GM19025 (cell line): Measurements from ENCODE around the gene SH3BP1.
"Not testable (repeated sequence)": the region's sequence is repeated elsewhere in the genome, so short reads cannot be mapped to it uniquely, and the experiment has no call there.

Experiments used
- ATAC-seq: cut with Tn5 transposase; IDR thresholded peaks from one replicate; pipeline ENCODE4 v1.9.1; 2021; ENCODE audit warnings: mild to moderate bottlenecking, low read depth, moderate library complexity; ENCODE audit not compliant: unreplicated experiment

SH3BP1 gene

DNA sequence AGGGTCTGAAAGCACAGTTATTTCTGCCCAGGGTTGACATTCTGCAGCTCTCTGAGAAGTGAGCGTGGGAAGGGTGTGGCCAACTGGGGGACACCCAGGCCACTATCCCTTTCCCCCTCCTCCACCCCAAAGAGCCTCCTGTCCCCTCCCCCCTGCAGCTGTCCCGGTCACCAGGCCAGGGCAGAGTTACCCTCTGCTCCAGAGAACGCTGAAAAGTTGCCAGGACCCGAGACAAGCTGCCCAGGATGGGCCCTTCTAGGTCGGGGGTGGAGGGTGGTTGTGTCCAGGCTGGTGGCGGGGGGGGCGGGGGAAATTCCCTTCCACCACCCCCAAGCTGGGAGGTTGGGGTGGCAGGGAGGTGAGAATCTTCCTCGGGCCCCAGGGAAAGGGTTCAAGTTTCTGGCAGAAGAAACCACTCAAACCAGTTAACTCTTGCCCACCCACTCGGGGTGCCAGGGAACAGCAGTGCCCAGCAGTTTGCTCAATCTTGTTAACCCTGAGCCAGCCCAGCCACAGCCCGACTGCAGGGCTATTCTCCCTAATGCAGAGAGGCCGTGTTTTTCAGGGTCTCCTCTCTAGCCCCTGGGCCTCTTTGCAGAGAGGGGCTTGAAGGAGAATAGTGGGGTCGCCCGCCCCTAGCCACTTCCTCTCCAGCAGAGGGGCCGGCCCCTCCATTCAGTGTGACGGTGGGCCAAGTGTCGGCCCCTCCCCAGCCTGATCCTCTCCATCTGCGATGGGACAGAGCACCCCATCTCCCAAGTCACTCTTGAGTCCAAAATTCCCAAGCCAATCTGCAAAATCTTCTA lies 36.7 kb downstream of the SH3BP1 start:
- no peak for ATAC-seq

DNA sequence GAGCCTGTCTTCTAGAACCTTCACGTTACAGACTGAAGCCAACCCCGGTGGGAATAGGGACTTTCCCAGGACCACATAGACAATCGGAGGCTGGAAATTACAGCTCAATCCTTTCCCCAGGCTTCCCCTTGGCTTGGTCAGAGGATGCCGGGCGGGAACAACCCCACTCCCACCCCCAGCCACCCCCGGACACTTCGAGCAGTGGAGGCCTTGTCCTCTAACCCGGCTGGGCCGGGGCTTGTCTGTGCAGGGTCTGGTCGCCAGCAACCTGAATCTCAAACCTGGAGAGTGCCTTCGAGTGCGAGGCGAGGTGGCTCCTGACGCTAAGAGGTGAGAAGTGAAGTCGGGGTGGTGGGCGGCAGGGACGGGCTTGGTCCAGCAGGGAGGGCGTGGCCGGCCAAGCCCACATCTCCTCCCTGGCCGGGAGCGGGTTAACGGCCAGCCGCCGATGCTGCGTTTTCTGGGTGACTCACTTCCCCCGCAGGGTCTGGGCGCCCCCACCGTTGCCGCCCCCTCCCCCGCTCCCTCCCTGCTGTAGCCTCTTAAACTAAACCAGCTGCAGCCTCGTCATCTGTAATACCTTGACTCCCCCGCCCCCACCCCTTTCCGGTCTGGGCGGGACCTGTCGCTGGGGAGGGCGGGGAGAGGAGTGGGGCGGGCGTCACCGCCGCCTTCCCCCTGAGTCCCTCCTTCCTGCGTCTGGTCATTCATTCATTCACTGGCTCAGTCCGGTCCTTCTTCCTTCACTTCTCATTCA lies 37.4 kb downstream of the SH3BP1 start:
- peak; percentile 55 for ATAC-seq

DNA sequence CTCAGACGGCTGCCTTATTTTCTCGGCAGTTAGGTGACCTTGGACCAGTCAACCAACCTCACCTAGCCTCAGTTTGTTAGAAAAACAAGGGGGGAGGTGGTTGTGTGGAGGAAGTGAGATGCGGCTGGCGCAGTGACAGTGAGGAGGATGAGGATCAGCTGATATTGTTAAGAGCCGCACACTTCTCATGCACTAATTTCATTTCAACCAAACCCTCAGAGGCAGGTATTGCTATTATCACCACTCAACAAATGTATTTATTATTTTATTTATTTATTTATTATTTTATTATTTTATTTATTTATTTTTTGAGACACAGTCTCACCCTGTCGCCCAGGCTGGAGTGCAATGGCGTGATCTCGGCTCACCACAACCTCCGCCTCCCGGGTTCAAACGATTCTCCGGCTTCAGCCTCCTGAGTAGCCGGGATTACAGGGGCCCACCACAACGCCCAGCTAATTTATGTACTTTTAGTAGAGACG lies 38.1 kb downstream of the SH3BP1 start:
- peak; percentile 2 for ATAC-seq

DNA sequence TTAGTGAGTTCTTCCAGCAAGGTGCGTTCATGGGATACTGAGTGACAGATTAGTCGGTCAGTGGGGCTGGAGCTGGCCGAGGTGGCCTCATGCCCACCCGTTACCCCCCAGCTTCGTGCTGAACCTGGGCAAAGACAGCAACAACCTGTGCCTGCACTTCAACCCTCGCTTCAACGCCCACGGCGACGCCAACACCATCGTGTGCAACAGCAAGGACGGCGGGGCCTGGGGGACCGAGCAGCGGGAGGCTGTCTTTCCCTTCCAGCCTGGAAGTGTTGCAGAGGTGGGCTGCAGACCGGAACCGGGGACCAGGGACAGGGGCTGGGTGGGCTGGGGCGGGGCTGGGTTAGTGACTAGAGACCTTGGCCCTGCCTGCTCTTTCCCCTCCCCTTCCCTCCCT lies 38.9 kb downstream of the SH3BP1 start:
- ATAC-seq: no peak

DNA sequence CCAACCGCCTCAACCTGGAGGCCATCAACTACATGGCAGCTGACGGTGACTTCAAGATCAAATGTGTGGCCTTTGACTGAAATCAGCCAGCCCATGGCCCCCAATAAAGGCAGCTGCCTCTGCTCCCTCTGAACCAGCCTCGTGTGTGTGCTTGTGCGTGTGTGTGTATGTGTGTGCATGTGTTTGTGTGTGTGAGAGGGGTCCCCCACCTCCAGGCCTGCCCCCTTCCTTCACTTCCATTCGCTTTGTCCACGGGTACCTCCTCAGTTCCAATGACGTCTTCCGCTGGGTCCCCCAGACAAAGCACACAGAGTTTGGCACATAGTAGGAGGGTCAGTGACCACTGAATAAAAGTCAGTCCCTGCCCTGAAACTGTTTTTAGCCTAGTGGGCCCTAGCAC lies 40.2 kb downstream of the SH3BP1 start:
- no peak for ATAC-seq

DNA sequence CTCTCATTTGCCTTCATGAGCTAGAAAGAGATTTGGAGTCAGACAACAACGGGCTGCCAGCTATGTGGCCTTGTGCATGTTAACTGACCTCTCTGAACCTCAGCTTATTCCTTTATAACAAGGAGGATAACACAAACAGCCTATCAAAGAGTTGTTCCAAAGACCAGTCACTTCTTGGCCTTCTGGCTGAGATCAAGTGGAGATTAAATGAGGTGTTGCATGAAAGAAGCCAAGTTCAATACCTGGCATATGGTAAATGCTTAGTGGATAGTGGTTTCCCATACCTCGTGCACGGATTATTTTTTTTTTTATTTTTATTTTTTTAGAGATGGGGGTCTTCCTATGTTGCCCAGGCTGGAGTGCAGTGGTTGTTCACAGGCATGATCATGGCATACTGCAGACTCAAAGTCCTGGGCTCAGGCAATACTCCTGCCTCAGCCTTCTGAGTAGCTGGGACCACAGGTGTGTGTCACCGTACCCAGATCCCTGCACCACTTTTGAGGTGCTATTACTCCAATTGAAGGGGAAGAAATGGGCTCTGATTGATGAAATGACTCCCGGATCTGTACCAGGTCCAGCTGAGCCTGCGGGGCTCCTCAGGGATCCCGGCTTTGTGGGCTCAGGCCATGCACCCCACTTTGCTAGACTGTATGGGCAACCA lies 40.9 kb downstream of the SH3BP1 start:
- no peak for ATAC-seq

DNA sequence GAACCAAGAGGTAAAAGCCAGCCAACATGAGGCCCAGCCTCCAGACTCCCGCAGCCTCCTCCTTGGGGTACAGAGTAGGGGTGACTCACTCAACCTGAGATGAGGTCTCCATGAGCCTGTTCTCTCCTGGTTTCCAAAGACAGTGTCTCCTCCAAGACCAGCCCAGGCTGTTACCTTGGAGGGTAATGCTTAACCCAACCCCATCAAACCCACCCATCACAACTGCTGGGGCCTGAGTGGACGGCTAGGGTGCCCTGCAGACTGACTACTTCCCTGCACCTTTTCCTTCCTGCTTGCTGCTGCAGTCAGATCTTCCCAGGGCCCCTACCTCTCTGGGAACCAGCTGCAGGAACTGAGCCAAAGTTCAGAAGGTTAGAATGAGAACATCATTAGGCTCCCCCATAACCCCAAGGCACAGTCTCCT lies 41.5 kb downstream of the SH3BP1 start:
- ATAC-seq: no peak

DNA sequence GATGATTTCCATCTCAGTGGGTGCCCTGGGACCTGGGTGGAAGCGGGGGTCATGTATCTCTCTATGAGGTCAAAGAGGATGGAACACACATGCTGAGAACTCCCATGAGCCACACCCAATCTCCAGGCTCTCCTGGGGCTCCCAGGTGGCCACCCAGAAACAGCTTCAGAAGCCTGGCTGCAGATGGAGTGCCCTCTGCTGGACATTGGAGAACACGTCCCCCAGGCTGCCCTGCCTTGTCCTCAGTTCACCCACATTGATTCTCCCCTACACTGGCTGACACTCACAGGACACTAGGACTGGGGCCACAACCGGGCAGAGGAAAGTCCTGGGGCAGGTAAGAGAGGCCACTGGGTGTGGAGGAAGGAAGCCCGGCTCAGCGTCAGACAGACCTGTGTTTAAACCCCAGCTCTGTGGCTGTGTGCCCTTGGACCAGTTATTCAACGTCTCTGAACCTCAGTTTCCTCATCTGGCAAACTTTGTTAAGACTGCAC lies 42.1 kb downstream of the SH3BP1 start:
- no peak for ATAC-seq

DNA sequence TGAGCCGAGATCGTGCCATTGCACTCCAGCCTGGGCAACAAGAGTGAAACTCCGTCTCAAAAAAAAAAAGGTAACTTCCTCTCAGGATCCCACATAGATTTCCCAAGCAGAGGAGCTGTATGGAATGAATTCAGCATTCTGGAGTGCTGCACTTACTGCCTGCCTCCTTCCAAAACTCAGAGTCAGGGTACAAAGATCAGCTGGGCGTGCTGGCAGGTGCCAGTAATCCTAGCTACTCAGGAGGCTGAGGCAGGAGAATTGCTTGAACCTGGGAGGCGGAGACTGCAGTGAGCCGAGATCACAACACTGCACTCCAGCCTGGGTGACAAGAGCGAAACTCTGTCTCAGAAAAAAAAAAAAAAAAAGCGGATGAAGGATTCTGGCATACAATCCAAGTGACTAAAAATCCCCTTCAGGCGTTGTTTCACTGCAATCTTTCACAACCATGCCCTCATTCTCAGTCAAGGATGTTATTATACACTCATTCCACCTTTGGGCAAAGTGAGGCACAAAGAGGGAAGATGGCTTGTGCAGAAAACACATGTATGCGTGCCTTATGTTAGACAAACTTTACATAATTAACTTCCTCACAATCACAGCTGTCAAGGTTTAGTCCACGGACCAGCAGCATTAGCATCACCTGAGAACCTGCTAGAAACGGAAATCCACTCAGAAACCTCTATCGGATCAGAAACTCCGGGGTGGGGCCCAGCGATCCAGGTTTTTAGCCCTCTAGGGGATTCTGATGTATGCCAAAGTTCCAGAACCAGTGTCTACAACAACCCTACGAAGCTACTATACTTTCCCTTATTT lies 45.5 kb downstream of the SH3BP1 start:
- ATAC-seq: no peak

DNA sequence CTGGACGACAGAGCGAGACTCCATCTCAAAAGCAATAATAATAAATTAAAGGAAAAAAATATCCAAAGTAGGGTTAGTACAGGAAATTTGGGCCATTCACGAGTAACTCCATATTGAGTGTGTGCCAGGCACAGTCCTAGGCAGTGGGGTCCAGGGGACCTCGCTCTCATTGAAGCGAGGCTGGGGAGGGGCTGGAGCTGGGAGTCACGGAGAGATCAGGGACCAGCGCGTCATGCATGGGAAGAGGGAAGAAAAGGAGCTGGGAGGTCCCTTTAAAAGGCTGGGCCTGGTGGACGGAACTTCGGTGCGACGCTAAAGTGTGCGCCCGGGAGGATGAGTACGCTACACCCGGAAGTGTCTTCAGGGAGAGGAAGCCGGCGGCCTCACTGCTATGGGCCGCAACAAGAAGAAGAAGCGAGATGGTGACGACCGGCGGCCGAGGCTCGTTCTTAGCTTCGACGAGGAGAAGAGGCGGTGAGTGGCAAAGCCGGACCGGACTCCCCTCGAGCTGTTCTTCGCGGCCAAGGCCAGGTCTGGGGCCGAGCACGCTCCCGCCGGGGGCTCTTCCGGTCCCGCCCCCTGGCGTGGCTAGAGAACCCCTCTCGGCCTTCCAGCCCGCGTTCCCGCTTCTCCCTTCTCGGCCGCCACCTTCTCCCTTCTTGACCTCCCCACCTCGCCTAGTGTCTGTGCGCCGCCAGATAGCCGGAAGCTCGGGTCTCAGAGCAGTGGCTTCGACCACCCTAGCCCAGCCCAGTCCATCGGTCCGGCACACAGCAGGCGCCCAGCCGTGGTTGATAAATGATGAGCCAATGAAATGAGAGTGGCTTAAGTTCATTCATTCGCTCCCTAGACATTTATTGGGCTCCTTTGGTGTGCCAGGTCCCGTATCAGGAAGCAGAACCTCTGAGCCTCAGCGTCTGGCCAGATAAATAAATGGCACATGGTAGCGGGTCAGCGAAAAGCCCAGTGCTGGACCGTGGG lies 46.8 kb downstream of the SH3BP1 start, which contains the start of gene NOL12:
TSS of gene NOL12 (plus strand) at position 342 of the 981 bp plus-strand sequence. CDS start at position 392, 50 bp downstream.
- ATAC-seq: peak; percentile 79

DNA sequence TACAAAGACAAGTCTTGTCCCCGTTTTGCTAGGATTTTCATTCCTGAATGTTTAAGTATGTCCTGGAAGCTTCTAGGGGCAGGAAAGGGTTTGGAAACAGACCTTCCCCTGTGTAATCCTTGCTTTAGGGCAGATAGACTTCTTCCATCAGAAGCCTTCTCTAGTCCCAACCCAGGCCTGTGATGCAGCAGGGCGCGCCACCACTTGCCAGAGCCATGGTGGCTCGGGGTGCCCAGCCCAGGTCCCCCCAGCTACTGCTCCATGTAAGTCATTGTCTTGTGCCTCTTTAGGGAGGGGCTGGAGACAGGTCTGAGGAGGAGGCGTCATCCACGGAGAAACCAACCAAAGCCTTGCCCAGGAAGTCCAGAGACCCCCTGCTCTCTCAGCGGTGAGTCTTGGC lies 50.9 kb downstream of the SH3BP1 start:
- ATAC-seq: no peak

DNA sequence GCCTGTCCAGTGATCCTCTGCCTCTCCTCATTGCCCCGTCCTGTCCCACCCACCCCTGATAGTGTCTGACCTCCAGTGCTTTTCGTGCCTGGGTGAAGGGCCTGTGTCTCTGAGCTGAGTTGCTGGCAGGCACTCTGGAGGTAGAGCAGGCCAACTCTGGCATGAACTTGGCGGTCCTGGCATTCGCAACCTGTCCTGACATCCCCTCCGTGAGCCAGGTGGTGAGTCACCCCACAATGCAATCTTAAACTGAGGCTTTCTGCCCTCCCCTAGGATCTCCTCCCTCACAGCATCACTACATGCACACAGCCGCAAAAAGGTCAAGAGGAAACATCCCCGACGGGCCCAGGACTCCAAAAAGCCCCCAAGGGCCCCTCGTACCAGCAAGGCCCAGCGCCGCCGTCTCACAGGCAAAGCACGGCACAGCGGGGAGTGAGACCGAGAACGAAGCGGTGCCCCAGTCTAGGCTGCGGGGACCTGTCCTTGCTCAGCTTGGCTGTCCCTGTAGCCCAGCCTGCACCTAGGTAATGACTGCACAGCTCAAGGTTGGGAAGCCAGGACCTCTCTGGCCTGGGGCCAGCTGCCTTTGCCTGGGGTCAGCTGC lies 51.5 kb downstream of the SH3BP1 start:
- ATAC-seq: no peak

DNA sequence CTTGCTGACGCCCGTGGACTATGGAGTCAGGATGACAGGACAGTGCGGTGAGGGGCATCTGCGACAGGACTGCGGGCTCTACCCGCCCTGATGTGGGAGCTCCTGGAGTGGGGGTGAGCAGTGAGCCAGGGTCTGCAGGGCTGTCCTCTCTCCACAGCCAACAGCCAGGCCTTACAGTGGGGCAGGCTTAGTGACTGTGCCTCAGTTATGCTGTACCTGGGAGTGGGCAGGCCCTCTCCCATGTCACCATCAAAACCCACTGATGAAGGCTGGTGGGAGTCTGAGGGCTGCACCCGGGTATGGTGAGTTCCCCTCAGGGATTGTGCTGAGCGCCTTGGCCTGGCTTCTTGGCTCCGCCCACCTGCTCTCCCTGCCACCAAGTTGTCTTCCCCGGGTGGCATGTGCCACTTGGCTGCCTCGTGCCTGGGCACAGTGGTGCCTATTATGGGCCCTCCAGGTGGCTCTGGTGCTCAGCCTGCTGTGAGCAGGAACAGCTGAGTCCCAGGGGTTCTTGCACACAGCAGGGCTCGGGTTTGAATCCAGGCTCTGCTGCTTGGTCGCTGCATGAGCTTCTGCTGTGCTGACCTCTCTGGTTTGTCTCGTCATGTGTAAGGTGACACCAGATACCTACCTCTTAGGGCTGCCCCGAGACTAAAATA lies 53.3 kb downstream of the SH3BP1 start:
- ATAC-seq: no peak

DNA sequence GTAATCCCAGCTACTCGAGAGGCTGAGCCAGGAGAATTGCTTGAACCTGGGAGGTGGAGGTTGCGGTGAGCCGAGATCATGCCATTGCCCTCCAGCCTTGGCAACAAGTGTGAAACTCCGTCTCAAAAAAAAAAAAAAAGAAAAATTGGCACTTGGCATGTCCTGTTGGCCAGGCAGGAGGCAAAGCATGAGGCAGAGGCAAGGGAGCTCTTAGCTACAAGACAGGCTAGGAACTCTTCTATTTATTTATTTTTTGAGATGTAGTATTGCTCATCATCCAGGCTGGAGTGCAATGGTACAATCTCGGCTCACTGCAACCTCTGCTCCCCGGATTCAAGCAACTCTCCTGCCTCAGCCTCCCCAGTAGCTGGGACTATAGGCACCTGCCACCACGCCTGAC lies 54.7 kb downstream of the SH3BP1 start:
- ATAC-seq: not testable (repeated sequence)

DNA sequence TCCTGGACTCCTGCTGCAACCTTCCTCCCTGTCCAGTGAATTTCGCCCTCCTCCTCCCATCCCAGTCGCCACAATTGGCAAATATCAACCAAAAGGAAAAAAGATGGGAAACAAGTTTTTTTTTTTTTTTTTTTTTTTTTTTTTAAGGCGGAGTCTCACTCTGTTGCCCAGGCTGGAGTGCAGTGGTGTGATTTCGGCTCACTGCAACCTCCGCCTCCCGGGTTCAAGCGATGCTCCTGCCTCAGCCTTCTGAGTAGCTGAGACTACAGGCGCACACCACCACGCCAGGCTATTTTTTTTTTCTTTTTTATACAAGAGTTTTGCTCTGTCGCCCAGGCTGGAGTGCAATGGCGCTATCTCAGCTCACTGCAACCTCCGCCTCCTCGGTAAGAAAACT lies 56.8 kb downstream of the SH3BP1 start:
- ATAC-seq: not testable (repeated sequence)

DNA sequence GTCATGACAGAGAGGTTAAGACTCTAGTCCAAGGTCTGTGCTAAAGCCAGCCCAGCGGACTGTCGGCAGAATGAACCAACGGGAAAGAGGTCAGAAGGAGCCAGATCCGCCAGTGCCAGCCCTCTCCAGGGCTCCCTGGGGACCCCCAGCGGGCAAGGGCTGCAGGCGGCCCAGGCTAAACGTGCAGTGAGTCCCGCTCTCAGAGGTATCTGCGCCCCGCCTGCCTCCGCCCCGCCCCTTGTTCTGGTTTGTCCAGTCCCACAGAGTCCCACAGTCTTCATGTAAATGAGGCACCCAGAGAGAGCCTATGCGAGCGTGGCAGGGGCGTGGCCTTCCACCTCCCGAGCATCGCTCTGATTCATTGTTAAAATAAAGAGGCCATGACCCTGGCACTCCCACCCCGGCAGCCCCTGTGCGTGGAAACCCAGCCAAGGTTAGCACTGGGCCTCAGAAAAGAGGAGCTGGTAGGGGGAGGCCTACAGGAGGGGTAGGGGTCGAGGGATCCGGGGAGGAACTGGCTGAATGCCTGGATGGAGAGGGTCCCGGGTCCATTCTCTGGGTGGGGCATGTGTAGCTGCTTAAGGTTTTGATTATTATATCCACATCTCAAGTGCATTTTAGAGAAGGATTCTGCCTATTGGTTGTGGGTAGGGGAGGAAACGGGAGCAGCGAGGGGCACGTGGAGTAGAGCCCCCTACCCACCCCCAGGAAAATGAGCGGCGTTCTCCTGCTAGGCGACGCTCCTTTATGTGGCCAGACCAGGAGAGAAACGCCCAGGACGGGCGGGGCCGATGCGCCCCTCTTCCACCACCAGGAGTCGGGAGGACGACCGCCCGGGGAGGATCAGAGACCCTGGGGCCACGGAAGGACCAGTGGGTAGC lies 57.4 kb downstream of the SH3BP1 start, which contains the start of gene TRIOBP:
TSS of gene TRIOBP (plus strand) at position 392 of the 881 bp plus-strand sequence. CDS start 4,318 bp downstream, outside the sequence.
- ATAC-seq: peak; percentile 61

DNA sequence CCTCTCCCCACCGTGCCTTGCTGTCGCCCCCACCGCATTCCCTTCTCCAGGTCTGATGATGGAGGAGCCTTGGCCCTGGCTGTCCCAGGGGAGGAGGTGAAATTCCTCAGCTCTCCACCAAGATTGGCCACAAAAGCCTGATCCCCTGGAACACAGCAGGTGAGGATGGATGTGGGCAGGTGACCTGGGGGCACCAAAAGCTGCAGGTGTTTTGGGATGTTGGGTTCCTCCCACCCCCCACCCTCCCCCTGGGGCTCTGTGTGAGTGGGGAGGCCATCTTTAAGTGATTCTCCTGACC lies 58.0 kb downstream of the SH3BP1 start:
- no peak for ATAC-seq
